ENCODE results near the gene TMEM200C. TPM values are rescaled to one million over a fixed set of nuclear protein-coding genes. Genes with fewer than 3 reads are reported as not detected.
"Not testable (repeated sequence)": the region's sequence is repeated elsewhere in the genome, so short reads cannot be mapped to it uniquely, and the experiment has no call there.

Gene TMEM200C
- total RNA-seq, 8 experiments from 2014 or later: 0.56 to 19.1 (median 6.9) TPM

DNA sequence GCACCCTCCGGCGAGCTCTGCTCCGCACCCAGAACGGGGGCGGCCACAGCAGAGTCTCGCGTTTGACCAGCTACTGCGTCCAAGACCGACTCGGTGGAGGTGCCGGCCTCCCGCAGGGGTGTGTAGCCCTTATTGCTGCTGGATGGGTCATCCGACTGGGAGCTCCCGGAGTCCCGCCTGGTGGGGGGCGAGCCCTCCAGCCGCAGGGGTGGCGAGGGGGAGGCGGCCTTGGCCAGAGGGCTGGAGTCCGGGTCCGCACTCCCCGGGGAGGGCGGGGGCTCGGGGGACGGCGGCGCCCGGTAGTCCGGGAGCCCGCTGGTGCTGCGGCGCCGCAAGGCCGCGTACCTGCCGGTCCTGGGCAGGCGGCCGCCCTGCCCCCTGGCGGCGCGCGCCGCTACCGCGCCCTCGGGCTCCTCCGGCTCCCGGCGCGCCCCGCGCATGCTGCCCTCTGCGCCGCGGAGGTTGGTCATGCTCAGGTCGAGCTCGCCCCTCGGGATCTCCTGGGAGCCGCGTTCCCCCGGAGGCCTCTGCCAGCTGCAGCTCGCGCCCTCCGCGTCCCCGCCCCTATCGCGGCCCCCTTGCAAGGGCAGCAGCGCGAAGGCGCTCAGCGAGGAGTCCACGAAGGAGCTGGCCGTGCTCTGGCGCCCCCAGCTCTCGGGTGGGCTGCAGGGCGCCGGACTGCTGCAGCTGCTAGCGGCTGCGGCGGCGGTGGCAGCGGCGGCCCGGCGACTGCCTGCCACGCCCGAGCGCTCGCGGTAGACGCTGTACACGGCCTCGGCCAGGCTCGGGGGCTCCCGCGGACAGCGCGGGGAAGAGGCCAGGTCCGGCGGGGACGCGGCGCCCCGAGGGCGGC lies 4.8 kb downstream of the TMEM200C start:
- WGBS, 10 experiments: 90 to 100% (median 100%) methylated on average over 2 to 5 of the region's 106 CpGs; no CpG with 5 or more reads in 7 of the 10 experiments
- in situ Hi-C loops (cut with MboI; ENCODE audit: low pct_unique_long_range_greater_than_20kb in 2 of 9, low sequenced_read_pairs in 9 of 9, unreplicated experiment in 9 of 9): loop anchor here in 6 of 9 experiments (25.0 kb wide), 5 partner anchors 222 to 997 kb away; no protein-coding TSS in a partner anchor
- ATAC-seq (replicated peaks in 6 of 8): peak in 7 of 8 experiments; percentile 5 to 64 (median 34)

DNA sequence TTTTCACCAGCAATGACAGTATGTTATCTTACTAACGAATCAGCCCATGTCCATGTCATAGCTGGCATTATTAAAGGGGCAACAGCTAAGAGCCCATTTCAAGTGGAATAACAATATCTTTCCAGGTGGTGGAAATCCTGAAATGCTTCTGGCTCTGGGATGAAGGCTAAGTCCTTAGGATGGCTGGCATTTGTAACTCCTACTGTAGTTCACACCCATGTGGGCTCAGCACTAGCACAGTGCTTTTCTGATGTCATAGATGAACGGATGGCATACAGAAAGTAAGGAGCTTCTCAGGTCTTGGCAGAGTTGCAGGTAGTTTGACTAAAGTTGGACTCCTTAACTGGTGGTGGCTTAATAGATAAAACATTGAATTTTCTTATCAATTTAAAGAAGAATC lies 10.0 kb downstream of the TMEM200C start:
- ATAC-seq (replicated peaks in 6 of 8): peak in 3 of 8 experiments; percentile 56 to 86 (median 64)
- Histone ChIP-seq H3K27ac (no peak overlapping the region), H3K4me1 (replicated peaks in 1 of 2) (no peaks in the 10 kb centered on the region), H3K4me3 (no peak overlapping the region)
- WGBS, 10 experiments: 8 to 100% (median 75%) methylated on average over 1 to 2 of the region's 2 CpGs; no CpG with 5 or more reads in 3 of the 10 experiments
- in situ Hi-C loops (cut with MboI; ENCODE audit: low pct_unique_long_range_greater_than_20kb in 2 of 9, low sequenced_read_pairs in 9 of 9, unreplicated experiment in 9 of 9): loop anchor here in 6 of 9 experiments (10.0 to 25.0 kb wide), 6 partner anchors 227 to 1002 kb away; no protein-coding TSS in a partner anchor

More for the DNA sequence above, 4.8 kb downstream of the TMEM200C start:
- H3K4me3 ChIP-seq: peak overlapping the region in 2 of 5 donors; percentile 11 to 20
- peaks cover 14 to 15% of the 10 kb centered on the region in 2 donors for H3K4me1 ChIP-seq (replicated peaks in 1 of 2)
- no peak overlapping the region for H3K27ac ChIP-seq

DNA sequence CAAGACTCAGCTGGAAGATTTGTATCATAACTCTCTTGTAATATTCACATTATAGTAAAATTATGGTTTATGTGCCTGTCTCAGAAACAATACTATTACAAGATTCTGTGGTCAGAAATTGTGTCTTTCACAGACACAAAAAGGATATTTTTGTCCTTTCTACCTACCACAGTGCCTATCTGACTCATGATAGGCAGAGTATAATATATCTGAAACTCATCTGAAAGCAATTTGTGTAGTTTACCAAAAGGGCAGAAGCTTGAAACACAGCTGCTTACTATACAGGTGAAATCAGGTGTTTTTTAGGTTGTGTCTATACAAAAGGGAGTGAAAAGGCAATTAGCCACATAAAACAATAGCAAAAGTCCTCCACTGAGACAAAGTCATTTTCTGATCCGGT lies 10.9 kb downstream of the TMEM200C start:
- no peak for ATAC-seq (replicated peaks in 6 of 8)
- WGBS, 10 experiments: 18 to 100% (median 80%) methylated on average over 1 of the region's 1 CpG; no CpG with 5 or more reads in 1 of the 10 experiments
- H3K4me3 ChIP-seq: no peak overlapping the region
- no peak overlapping the region for H3K27ac ChIP-seq
- no peaks in the 10 kb centered on the region for H3K4me1 ChIP-seq (replicated peaks in 1 of 2)
- in situ Hi-C loops (cut with MboI; ENCODE audit: low pct_unique_long_range_greater_than_20kb in 2 of 9, low sequenced_read_pairs in 9 of 9, unreplicated experiment in 9 of 9): loop anchor here in 6 of 9 experiments (10.0 to 25.0 kb wide), 6 partner anchors 228 to 1003 kb away; no protein-coding TSS in a partner anchor

DNA sequence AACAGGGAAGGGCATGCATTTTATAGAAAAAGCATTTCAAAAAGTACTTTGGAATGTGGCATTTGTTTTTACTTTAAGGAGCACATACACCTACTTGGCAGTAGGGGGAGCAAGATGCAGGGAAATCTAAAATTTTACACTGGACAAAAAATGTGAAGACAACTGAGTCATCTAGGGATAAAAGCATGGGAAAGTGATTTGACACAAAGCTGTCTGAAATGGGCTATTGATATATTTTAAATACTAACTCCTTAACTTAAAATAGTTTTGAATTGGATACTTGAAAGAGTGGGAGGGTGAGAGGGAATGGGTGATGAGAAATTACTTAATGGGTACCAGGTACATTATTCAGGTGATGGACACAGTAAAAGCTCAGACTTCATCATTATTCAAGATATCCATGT lies 15.8 kb downstream of the TMEM200C start:
- ATAC-seq (replicated peaks in 6 of 8): peak in 3 of 8 experiments; percentile 37 to 46 (median 44)
- in situ Hi-C loops (cut with MboI; ENCODE audit: low pct_unique_long_range_greater_than_20kb in 2 of 9, low sequenced_read_pairs in 9 of 9, unreplicated experiment in 9 of 9): loop anchor here in 6 of 9 experiments (25.0 kb wide), 5 partner anchors 233 to 1008 kb away; no protein-coding TSS in a partner anchor
- H3K4me1 ChIP-seq (replicated peaks in 1 of 2): no peaks in the 10 kb centered on the region

DNA sequence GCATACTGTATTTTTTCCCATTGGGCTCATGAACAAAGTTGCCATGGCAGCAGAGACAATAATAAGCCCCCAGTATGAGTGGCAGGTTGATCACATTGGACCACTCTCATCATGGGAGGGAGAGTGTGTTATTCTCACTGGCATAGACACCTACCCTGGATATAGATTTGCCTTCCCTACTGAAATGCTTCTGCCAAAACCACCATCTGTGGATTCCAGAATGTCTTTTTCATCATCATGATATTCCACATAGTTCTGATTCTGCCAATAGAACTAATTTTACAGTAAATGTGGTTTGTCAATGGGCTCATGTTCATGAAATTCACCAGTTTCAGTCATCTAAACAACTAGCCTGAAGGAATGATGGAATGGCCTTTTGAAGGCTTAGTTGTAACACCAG lies 18.4 kb downstream of the TMEM200C start:
- no peak overlapping the region for H3K4me3 ChIP-seq
- no peak for ATAC-seq (replicated peaks in 6 of 8)
- in situ Hi-C loops (cut with MboI; ENCODE audit: low pct_unique_long_range_greater_than_20kb in 2 of 9, low sequenced_read_pairs in 9 of 9, unreplicated experiment in 9 of 9): loop anchor here in 6 of 9 experiments (25.0 kb wide), 5 partner anchors 235 to 1010 kb away; no protein-coding TSS in a partner anchor
- no peak overlapping the region for H3K27ac ChIP-seq
- no peaks in the 10 kb centered on the region for H3K4me1 ChIP-seq (replicated peaks in 1 of 2)

More for the DNA sequence above, 15.8 kb downstream of the TMEM200C start:
- no peak overlapping the region for H3K27ac ChIP-seq
- H3K4me3 ChIP-seq: no peak overlapping the region

DNA sequence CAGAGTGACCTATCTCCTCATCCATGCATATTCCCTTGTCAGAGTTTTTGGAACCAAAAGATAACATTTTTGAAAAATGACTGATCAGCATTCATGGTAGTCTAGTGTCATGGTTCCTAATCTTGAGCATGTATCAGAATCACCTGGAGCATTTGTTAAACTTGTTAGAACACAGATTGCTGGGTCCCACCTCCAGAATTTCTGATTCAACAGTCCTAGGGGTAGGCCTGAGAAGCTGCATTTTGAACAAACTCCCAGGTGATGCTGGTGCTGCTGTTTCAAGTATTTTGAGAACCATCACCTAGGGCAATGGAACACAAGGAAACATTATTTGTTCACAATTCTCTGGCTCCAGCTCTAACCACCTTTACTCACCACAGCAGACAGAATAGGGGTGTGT lies 21.0 kb downstream of the TMEM200C start:
- no peak for ATAC-seq (replicated peaks in 6 of 8)
- H3K27ac ChIP-seq: no peak overlapping the region
- H3K4me1 ChIP-seq (replicated peaks in 1 of 2): no peaks in the 10 kb centered on the region
- in situ Hi-C loops (cut with MboI; ENCODE audit: low pct_unique_long_range_greater_than_20kb in 2 of 9, low sequenced_read_pairs in 9 of 9, unreplicated experiment in 9 of 9): loop anchor here in 1 of 9 experiments (25.0 kb wide), 1 partner anchor 1013 kb away; no protein-coding TSS in a partner anchor
- H3K4me3 ChIP-seq: no peak overlapping the region

DNA sequence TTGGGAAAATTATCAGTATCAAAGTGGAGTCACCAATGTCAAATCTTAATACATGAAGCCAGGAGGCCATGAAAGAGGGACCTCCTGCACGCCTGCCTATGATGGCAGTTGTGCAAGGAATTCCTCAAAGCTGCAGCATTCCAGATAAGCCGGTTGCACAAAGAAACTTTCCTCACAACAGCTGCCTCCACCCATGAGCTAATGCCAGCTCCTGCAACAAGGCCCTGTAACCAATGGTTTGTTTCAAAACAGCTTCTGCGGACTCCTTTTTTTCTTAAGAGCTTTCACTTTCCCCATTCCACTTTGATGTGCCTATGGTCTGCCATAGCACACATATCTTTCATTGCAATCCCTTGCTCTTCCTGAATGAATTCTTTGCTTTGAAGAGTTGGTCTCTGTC lies 22.4 kb downstream of the TMEM200C start:
- in situ Hi-C loops (cut with MboI; ENCODE audit: low pct_unique_long_range_greater_than_20kb in 2 of 9, low sequenced_read_pairs in 9 of 9, unreplicated experiment in 9 of 9): loop anchor here in 1 of 9 experiments (25.0 kb wide), 1 partner anchor 1014 kb away; no protein-coding TSS in a partner anchor
- H3K4me3 ChIP-seq: no peak overlapping the region
- no peaks in the 10 kb centered on the region for H3K4me1 ChIP-seq (replicated peaks in 1 of 2)
- H3K27ac ChIP-seq: no peak overlapping the region
- ATAC-seq (replicated peaks in 6 of 8): no peak
- 8 to 100% (median 63%) methylated on average over 1 to 3 of the region's 3 CpGs for WGBS, 10 experiments

DNA sequence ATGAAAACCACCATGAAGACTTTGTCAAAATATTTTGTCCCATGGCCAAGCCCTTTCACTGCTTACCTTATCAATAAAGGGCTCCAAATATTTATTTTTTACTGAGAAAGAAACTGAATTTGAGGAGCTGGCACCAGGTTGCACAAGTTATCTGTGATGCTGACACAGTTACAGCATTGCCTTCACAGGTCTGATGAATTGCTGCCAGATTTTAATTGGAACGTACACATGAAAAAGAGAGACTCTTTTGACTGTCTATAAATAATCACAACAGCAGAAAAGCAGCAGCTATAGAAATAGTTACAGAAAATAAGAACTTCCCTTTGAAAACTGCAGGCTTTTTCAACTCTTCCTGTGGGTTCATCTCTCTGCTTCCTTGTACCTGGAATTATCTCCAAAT lies 23.9 kb downstream of the TMEM200C start:
- Histone ChIP-seq H3K27ac (no peak overlapping the region), H3K4me3 (no peak overlapping the region), H3K4me1 (replicated peaks in 1 of 2) (no peaks in the 10 kb centered on the region)
- 0 to 88% (median 42%) methylated on average over 1 of the region's 1 CpG for WGBS, 10 experiments
- in situ Hi-C loops (cut with MboI; ENCODE audit: low pct_unique_long_range_greater_than_20kb in 2 of 9, low sequenced_read_pairs in 9 of 9, unreplicated experiment in 9 of 9): loop anchor here in 1 of 9 experiments (25.0 kb wide), 1 partner anchor 1016 kb away; no protein-coding TSS in a partner anchor
- ATAC-seq (replicated peaks in 6 of 8): no peak

DNA sequence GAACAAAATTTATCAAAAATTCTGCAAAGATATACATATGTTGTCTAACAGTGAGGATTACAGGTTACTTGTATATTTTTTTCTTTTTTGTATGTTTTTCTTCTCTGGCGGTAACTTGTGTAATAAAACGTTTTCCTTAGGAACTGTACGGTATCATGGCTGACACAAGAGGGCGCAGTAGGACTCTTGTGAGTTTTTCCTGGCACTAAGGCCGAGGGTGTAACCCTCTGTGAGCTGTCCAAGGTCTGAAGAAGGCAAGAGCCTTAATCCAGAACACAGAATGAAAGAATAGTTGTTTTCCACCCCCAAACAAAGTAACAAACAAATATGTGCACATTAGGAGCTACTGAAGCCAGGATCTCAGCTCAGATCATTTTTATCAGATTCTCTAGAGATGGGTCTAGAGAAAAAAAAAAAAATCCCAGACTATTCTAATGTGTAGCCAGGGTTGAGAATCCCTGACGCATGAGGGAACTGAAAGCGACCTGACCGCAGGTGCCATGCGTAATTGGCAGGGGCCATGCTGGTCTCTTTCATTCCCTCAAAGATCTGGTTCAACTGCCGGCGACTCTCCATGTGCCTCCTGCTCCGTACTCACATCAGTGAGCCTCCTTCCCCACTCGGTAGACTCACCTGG lies 27.0 kb downstream of the TMEM200C start:
- Histone ChIP-seq H3K4me3 (no peak overlapping the region), H3K27ac (no peak overlapping the region), H3K4me1 (replicated peaks in 1 of 2) (no peaks in the 10 kb centered on the region)
- in situ Hi-C loops (cut with MboI; ENCODE audit: low pct_unique_long_range_greater_than_20kb in 2 of 9, low sequenced_read_pairs in 9 of 9, unreplicated experiment in 9 of 9): loop anchor here in 1 of 9 experiments (25.0 kb wide), 1 partner anchor 1019 kb away; no protein-coding TSS in a partner anchor
- WGBS, 10 experiments: 0 to 49% (median 29%) methylated on average over 2 to 9 of the region's 13 CpGs
- peak; percentile 56 to 99 (median 78) for ATAC-seq (replicated peaks in 6 of 8)

DNA sequence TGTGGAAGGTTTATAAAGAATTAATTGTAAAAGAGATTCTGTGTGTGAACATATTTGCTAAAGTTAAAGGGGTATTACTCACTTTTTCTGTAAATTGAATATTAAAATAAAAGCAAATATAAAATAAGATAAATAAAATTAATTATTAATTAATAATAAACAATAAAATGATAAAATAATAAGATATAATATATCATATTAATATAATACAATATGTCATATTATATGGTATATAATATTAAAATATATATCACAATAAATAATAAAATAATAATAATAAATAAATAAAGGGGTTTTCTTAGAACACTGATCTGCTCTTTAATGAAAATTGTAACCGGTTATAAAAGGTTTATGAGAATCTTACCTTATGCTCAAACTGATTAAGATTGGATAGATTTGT lies 29.8 kb downstream of the TMEM200C start:
- in situ Hi-C loops (cut with MboI; ENCODE audit: low pct_unique_long_range_greater_than_20kb in 2 of 9, low sequenced_read_pairs in 9 of 9, unreplicated experiment in 9 of 9): loop anchor here in 1 of 9 experiments (25.0 kb wide), 1 partner anchor 1022 kb away; no protein-coding TSS in a partner anchor
- no peak for ATAC-seq (replicated peaks in 6 of 8)
- Histone ChIP-seq H3K4me1 (replicated peaks in 1 of 2) (no peaks in the 10 kb centered on the region), H3K4me3 (no peak overlapping the region), H3K27ac (no peak overlapping the region)
- WGBS, 10 experiments: 13 to 100% (median 83%) methylated on average over 1 of the region's 1 CpG; no CpG with 5 or more reads in 1 of the 10 experiments

DNA sequence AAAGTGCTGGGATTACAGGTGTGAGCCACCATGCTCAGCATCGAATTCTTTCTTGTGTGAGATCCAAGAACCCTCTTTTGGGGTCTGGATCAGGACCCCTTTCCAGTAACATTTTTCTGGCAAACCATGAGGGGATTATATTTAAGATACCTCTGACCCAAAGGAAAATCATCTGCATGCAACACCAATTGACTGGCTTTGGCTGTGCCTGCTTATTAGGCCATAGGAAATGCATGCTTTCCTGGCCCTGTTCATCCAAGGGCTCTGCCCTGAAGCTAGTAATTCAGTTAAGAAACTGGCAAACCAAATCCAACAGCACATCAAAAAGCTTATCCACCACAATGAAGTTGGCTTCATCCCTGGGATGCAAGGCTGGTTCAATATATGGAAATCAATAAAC lies 33.2 kb downstream of the TMEM200C start:
- not testable (repeated sequence) for H3K4me3 ChIP-seq; ATAC-seq (replicated peaks in 6 of 8); H3K4me1 ChIP-seq (replicated peaks in 1 of 2); H3K27ac ChIP-seq
- in situ Hi-C loops (cut with MboI; ENCODE audit: low pct_unique_long_range_greater_than_20kb in 2 of 9, low sequenced_read_pairs in 9 of 9, unreplicated experiment in 9 of 9): loop anchor here in 1 of 9 experiments (25.0 kb wide), 1 partner anchor 1025 kb away; no protein-coding TSS in a partner anchor
- WGBS, 10 experiments: 67 to 100% methylated on average over 1 of the region's 1 CpG; no CpG with 5 or more reads in 8 of the 10 experiments

DNA sequence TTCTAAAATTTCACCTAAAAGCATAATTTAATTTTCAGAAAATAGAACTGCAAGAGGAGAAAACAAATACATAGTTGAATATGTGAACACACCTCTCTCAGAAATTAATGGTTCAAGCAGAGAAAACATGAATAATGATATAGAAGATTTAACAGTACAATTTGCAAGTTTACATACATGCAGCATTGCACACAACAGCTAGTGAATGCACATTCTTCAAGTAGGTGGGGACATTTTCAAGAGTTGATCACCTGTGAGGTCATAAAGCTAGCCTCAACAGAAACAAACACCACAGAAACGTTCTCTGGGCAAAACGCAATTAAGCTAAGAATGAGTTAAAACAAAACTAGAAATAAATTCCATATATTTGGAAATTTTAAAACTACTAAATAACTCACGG lies 38.1 kb downstream of the TMEM200C start:
- in situ Hi-C loops (cut with MboI; ENCODE audit: low pct_unique_long_range_greater_than_20kb in 2 of 9, low sequenced_read_pairs in 9 of 9, unreplicated experiment in 9 of 9): loop anchor here in 1 of 9 experiments (25.0 kb wide), 1 partner anchor 1030 kb away; no protein-coding TSS in a partner anchor
- 2 to 90% (median 68%) methylated on average over 2 to 3 of the region's 3 CpGs; no CpG with 5 or more reads in 1 of the 10 experiments for WGBS, 10 experiments
- Histone ChIP-seq H3K4me1 (replicated peaks in 1 of 2) (no peaks in the 10 kb centered on the region), H3K4me3 (no peak overlapping the region), H3K27ac (no peak overlapping the region)
- ATAC-seq (replicated peaks in 6 of 8): peak in 3 of 8 experiments; percentile 41 to 68 (median 61)

Data from motor neuron (in vitro differentiated cells).